ENCODE measurements around the gene RCE1. TPM values are rescaled to one million over a fixed set of nuclear protein-coding genes. Genes with fewer than 3 reads are reported as not detected.
"Not testable (repeated sequence)": the region's sequence is repeated elsewhere in the genome, so short reads cannot be mapped to it uniquely, and the experiment has no call there.

RCE1 gene
- 25.4 TPM for polyA plus RNA-seq (2013, experiment 1 of 2)
- 23.9 TPM for polyA plus RNA-seq (2013, experiment 2 of 2)

- Histone ChIP-seq H2BK15ac (ENCODE audit: low read length) (no peak within 1 kb of the TSS), H3K4me2 (ENCODE audit: insufficient read depth, low read length, poor library complexity, severe bottlenecking) (peak within 1 kb of the TSS; percentile 84), H3K4me1 (ENCODE audit: control insufficient read depth in 2 of 2, insufficient read depth in 1 of 2, low read depth in 1 of 2, low read length in 2 of 2) (peaks cover 7 to 9% of the 10 kb centered on the region in 2 donors), H3K36me3 (replicated peaks in 1 of 2; ENCODE audit: control insufficient read depth in 2 of 2, insufficient read depth in 2 of 2, low read length in 2 of 2) (peaks cover 34 to 65% of the 10 kb centered on the region in 2 donors), H2BK12ac (ENCODE audit: low read length) (no peak within 1 kb of the TSS), H2BK120ac (ENCODE audit: low read depth, low read length) (peak within 1 kb of the TSS; percentile 81), H3K18ac (ENCODE audit: low read length) (peak within 1 kb of the TSS; percentile 99), H4K8ac (ENCODE audit: low read depth, low read length) (peak within 1 kb of the TSS; percentile 96), H3K79me1 (ENCODE audit: low read depth, low read length) (peaks cover 18% of the 10 kb centered on the region), H2AFZ (ENCODE audit: low read length) (peak within 1 kb of the TSS; percentile 99), H3K4ac (ENCODE audit: low read length) (peak within 1 kb of the TSS; percentile 84), H3K27me3 (ENCODE audit: control insufficient read depth in 3 of 3, insufficient read depth in 3 of 3, low read depth in 1 of 3, low read length in 3 of 3) (no peaks in the 10 kb centered on the region), H3K14ac (ENCODE audit: low read length) (peak within 1 kb of the TSS; percentile 94), H3K27ac (replicated peaks; ENCODE audit: low read length) (peak within 1 kb of the TSS; percentile 75), H2BK5ac (ENCODE audit: low read length) (peak within 1 kb of the TSS; percentile 87), H3K4me3 (ENCODE audit: low read length in 2 of 2) (peak within 1 kb of the TSS; percentile 90 to 97), H2AK5ac (ENCODE audit: low read depth, low read length) (peak within 1 kb of the TSS; percentile 86), H4K91ac (ENCODE audit: low read depth, low read length, poor library complexity) (peak within 1 kb of the TSS; percentile 53), H3K9me3 (replicated peaks in 1 of 2; ENCODE audit: control insufficient read depth in 2 of 2, insufficient read depth in 1 of 2, low read depth in 1 of 2, low read length in 2 of 2) (no peaks in the 10 kb centered on the region), H3K23ac (ENCODE audit: low read depth, low read length, poor library complexity) (peak within 1 kb of the TSS; percentile 99), H3K9ac (ENCODE audit: low read depth, low read length, poor library complexity) (peak within 1 kb of the TSS; percentile 98)
- peak; percentile 91 for DNase-seq (ENCODE audit: low spot score)
- no CpG with 5 or more reads among the region's 98 CpGs for WGBS, 2 donors (ENCODE audit: extremely low coverage in 2 of 2, insufficient read length in 2 of 2, insufficient replicate concordance in 1 of 2)
Observed at GRCh38 chr11:66842896-66843775, at the start of gene RCE1. Gene RCE1, plus strand, starts transcription at chr11:66843441. Its CDS starts 15 bp downstream, at chr11:66843456.

GRCh38 chr11:66799815-66800214 is 43.4 kb upstream of the RCE1 start:
- H3K4me1 ChIP-seq (ENCODE audit: control insufficient read depth in 2 of 2, insufficient read depth in 1 of 2, low read depth in 1 of 2, low read length in 2 of 2); H3K79me1 ChIP-seq (ENCODE audit: low read depth, low read length); H2BK120ac ChIP-seq (ENCODE audit: low read depth, low read length); H3K4ac ChIP-seq (ENCODE audit: low read length); H2BK12ac ChIP-seq (ENCODE audit: low read length); H3K27ac ChIP-seq (replicated peaks; ENCODE audit: low read length); H4K91ac ChIP-seq (ENCODE audit: low read depth, low read length, poor library complexity); H3K14ac ChIP-seq (ENCODE audit: low read length); H2AFZ ChIP-seq (ENCODE audit: low read length); H3K9me3 ChIP-seq (replicated peaks in 1 of 2; ENCODE audit: control insufficient read depth in 2 of 2, insufficient read depth in 1 of 2, low read depth in 1 of 2, low read length in 2 of 2); H2BK15ac ChIP-seq (ENCODE audit: low read length); H2AK5ac ChIP-seq (ENCODE audit: low read depth, low read length); H3K9ac ChIP-seq (ENCODE audit: low read depth, low read length, poor library complexity); H2BK5ac ChIP-seq (ENCODE audit: low read length); H3K23ac ChIP-seq (ENCODE audit: low read depth, low read length, poor library complexity); H3K4me3 ChIP-seq (ENCODE audit: low read length in 2 of 2); H4K8ac ChIP-seq (ENCODE audit: low read depth, low read length); H3K4me2 ChIP-seq (ENCODE audit: insufficient read depth, low read length, poor library complexity, severe bottlenecking); DNase-seq (ENCODE audit: low spot score); H3K18ac ChIP-seq (ENCODE audit: low read length); H3K27me3 ChIP-seq (ENCODE audit: control insufficient read depth in 3 of 3, insufficient read depth in 3 of 3, low read depth in 1 of 3, low read length in 3 of 3): not testable (repeated sequence)
- peaks cover 0 to 35% of the 10 kb centered on the region in 2 donors for H3K36me3 ChIP-seq (replicated peaks in 1 of 2; ENCODE audit: control insufficient read depth in 2 of 2, insufficient read depth in 2 of 2, low read length in 2 of 2)

- Histone ChIP-seq H3K4me1 (ENCODE audit: control insufficient read depth in 2 of 2, insufficient read depth in 1 of 2, low read depth in 1 of 2, low read length in 2 of 2) (no peaks in the 10 kb centered on the region), H3K4ac (ENCODE audit: low read length) (no peak overlapping the region), H3K14ac (ENCODE audit: low read length) (no peak overlapping the region), H3K18ac (ENCODE audit: low read length) (no peak overlapping the region), H2BK5ac (ENCODE audit: low read length) (no peak overlapping the region), H4K8ac (ENCODE audit: low read depth, low read length) (no peak overlapping the region), H3K36me3 (replicated peaks in 1 of 2; ENCODE audit: control insufficient read depth in 2 of 2, insufficient read depth in 2 of 2, low read length in 2 of 2) (peaks cover 0 to 41% of the 10 kb centered on the region in 2 donors), H4K91ac (ENCODE audit: low read depth, low read length, poor library complexity) (no peak overlapping the region), H3K9me3 (replicated peaks in 1 of 2; ENCODE audit: control insufficient read depth in 2 of 2, insufficient read depth in 1 of 2, low read depth in 1 of 2, low read length in 2 of 2) (no peaks in the 10 kb centered on the region), H3K9ac (ENCODE audit: low read depth, low read length, poor library complexity) (no peak overlapping the region), H3K27ac (replicated peaks; ENCODE audit: low read length) (no peak overlapping the region), H2AFZ (ENCODE audit: low read length) (no peak overlapping the region), H2BK12ac (ENCODE audit: low read length) (no peak overlapping the region), H3K4me2 (ENCODE audit: insufficient read depth, low read length, poor library complexity, severe bottlenecking) (no peak overlapping the region), H3K27me3 (ENCODE audit: control insufficient read depth in 3 of 3, insufficient read depth in 3 of 3, low read depth in 1 of 3, low read length in 3 of 3) (no peaks in the 10 kb centered on the region), H2BK120ac (ENCODE audit: low read depth, low read length) (no peak overlapping the region), H3K4me3 (ENCODE audit: low read length in 2 of 2) (no peak overlapping the region), H3K79me1 (ENCODE audit: low read depth, low read length) (no peaks in the 10 kb centered on the region), H3K23ac (ENCODE audit: low read depth, low read length, poor library complexity) (no peak overlapping the region), H2AK5ac (ENCODE audit: low read depth, low read length) (no peak overlapping the region), H2BK15ac (ENCODE audit: low read length) (no peak overlapping the region)
- DNase-seq (ENCODE audit: low spot score): no peak
- no CpG with 5 or more reads among the region's 5 CpGs for WGBS, 2 donors (ENCODE audit: extremely low coverage in 2 of 2, insufficient read length in 2 of 2, insufficient replicate concordance in 1 of 2)
Observed at GRCh38 chr11:66800720-66801428, 42.4 kb upstream of the RCE1 start.

GRCh38 chr11:66809592-66809991 is 33.6 kb upstream of the RCE1 start:
- DNase-seq (ENCODE audit: low spot score): no peak
- H3K36me3 ChIP-seq (replicated peaks in 1 of 2; ENCODE audit: control insufficient read depth in 2 of 2, insufficient read depth in 2 of 2, low read length in 2 of 2): peaks cover 0 to 41% of the 10 kb centered on the region in 2 donors
- H4K91ac ChIP-seq (ENCODE audit: low read depth, low read length, poor library complexity): no peak overlapping the region
- no peak overlapping the region for H3K14ac ChIP-seq (ENCODE audit: low read length)
- H2AFZ ChIP-seq (ENCODE audit: low read length): no peak overlapping the region
- no peak overlapping the region for H4K8ac ChIP-seq (ENCODE audit: low read depth, low read length)
- no peak overlapping the region for H3K9ac ChIP-seq (ENCODE audit: low read depth, low read length, poor library complexity)
- H3K23ac ChIP-seq (ENCODE audit: low read depth, low read length, poor library complexity): no peak overlapping the region
- no peak overlapping the region for H2BK120ac ChIP-seq (ENCODE audit: low read depth, low read length)
- no peak overlapping the region for H2AK5ac ChIP-seq (ENCODE audit: low read depth, low read length)
- H3K79me1 ChIP-seq (ENCODE audit: low read depth, low read length): no peaks in the 10 kb centered on the region
- H2BK12ac ChIP-seq (ENCODE audit: low read length): no peak overlapping the region
- H3K4me2 ChIP-seq (ENCODE audit: insufficient read depth, low read length, poor library complexity, severe bottlenecking): no peak overlapping the region
- H3K4me1 ChIP-seq (ENCODE audit: control insufficient read depth in 2 of 2, insufficient read depth in 1 of 2, low read depth in 1 of 2, low read length in 2 of 2): no peaks in the 10 kb centered on the region
- no peak overlapping the region for H3K4me3 ChIP-seq (ENCODE audit: low read length in 2 of 2)
- WGBS, 2 donors (ENCODE audit: extremely low coverage in 2 of 2, insufficient read length in 2 of 2, insufficient replicate concordance in 1 of 2): no CpG with 5 or more reads among the region's 3 CpGs
- H2BK5ac ChIP-seq (ENCODE audit: low read length): no peak overlapping the region
- no peak overlapping the region for H3K18ac ChIP-seq (ENCODE audit: low read length)
- no peak overlapping the region for H3K27ac ChIP-seq (replicated peaks; ENCODE audit: low read length)
- H2BK15ac ChIP-seq (ENCODE audit: low read length): no peak overlapping the region
- H3K4ac ChIP-seq (ENCODE audit: low read length): no peak overlapping the region
- no peaks in the 10 kb centered on the region for H3K9me3 ChIP-seq (replicated peaks in 1 of 2; ENCODE audit: control insufficient read depth in 2 of 2, insufficient read depth in 1 of 2, low read depth in 1 of 2, low read length in 2 of 2)
- H3K27me3 ChIP-seq (ENCODE audit: control insufficient read depth in 3 of 3, insufficient read depth in 3 of 3, low read depth in 1 of 3, low read length in 3 of 3): no peaks in the 10 kb centered on the region
